IMR-90 (cell line): ENCODE results near the gene SEC22A. TPM values are rescaled to one million over a fixed set of nuclear protein-coding genes. Genes with fewer than 3 reads are reported as not detected.

Experiments
- ATAC-seq: fragments of 200-7000 bp; cut with Tn5 transposase; 2 replicates; pipeline ENCODE4 v1.9.1; 2020; ENCODE audit warnings: low read depth, mild to moderate bottlenecking, moderate library complexity
- BruUV-seq: library from RNA; stranded (reverse); fragments of 400-500 nt; replicated peaks from 2 replicates; lab custom pipeline; 2021; lab: Mats Ljungman, UMichigan
- CTCF ChIA-PET: fragments of 300-600 bp; formaldehyde crosslinking; extraction: SDS; loops from one replicate; lab custom pipeline; 2021; ENCODE audit warnings: antibody characterized with exemption; lab: Yijun Ruan, JAX
- POLR2A ChIA-PET: fragments of 300-600 bp; sonication (Branson Sonifier 250); formaldehyde crosslinking; loops from one replicate; lab custom pipeline; 2022; ENCODE audit warnings: antibody characterized with exemption; ENCODE audit not compliant: unreplicated experiment; lab: Charles Lee
- DNase-seq: peaks from one replicate; pipeline ENCODE4 v3.0.0; 2013
- H2AFZ ChIP-seq: replicated peaks from 2 replicates; pipeline ENCODE3; 2013; ENCODE audit warnings: low read length, mild to moderate bottlenecking; ENCODE audit not compliant: poor library complexity
- H2AK5ac ChIP-seq: 2 replicates; pipeline ENCODE4 v1.6.1; 2013; ENCODE audit warnings: low read depth, low read length, inconsistent platforms
- H2AK9ac ChIP-seq: replicated peaks from 2 replicates; pipeline ENCODE3; 2013; ENCODE audit warnings: mild to moderate bottlenecking, low read depth, low read length, moderate library complexity; ENCODE audit not compliant: poor library complexity
- H2BK120ac ChIP-seq: 2 replicates; pipeline ENCODE4 v1.6.1; 2013; ENCODE audit warnings: low read depth, low read length, inconsistent platforms
- H2BK15ac ChIP-seq: 3 replicates; pipeline ENCODE4 v1.6.1; 2013; ENCODE audit warnings: low read depth, low read length, inconsistent platforms
- H2BK20ac ChIP-seq: 2 replicates; pipeline ENCODE4 v1.6.1; 2013; ENCODE audit warnings: low read depth, mild to moderate bottlenecking, inconsistent platforms, low read length, moderate library complexity
- H2BK5ac ChIP-seq: 2 replicates; pipeline ENCODE4 v1.6.1; 2013; ENCODE audit warnings: mild to moderate bottlenecking, low read depth, low read length, inconsistent platforms; ENCODE audit not compliant: poor library complexity, severe bottlenecking
- H3K14ac ChIP-seq: replicated peaks from 2 replicates; pipeline ENCODE4 v1.6.1; 2013; ENCODE audit warnings: low read depth, low read length, inconsistent platforms
- H3K18ac ChIP-seq: 2 replicates; pipeline ENCODE4 v1.6.1; 2013; ENCODE audit warnings: low read depth, low read length, control low read depth
- H3K23ac ChIP-seq: 2 replicates; pipeline ENCODE4 v1.6.1; 2013; ENCODE audit warnings: low read depth, low read length, inconsistent platforms
- H3K27ac ChIP-seq: 2 replicates; pipeline ENCODE4 v1.5.1; 2013; ENCODE audit warnings: mild to moderate bottlenecking, control low read depth, low read length; ENCODE audit not compliant: insufficient read depth
- H3K27me3 ChIP-seq: 2 replicates; pipeline ENCODE4 v1.6.1; 2013; ENCODE audit warnings: low read length; ENCODE audit not compliant: control insufficient read depth, insufficient read depth
- H3K36me3 ChIP-seq: 2 replicates; pipeline ENCODE4 v1.6.1; 2013; ENCODE audit warnings: low read length, mixed read lengths; ENCODE audit not compliant: control insufficient read depth, insufficient read depth
- H3K4ac ChIP-seq: 2 replicates; pipeline ENCODE4 v1.6.1; 2013; ENCODE audit warnings: low read depth, low read length, inconsistent platforms
- H3K4me1 ChIP-seq: 2 replicates; pipeline ENCODE4 v1.6.1; 2013; ENCODE audit warnings: low read length, mixed read lengths; ENCODE audit not compliant: control insufficient read depth, insufficient read depth
- H3K4me2 ChIP-seq: 2 replicates; pipeline ENCODE4 v1.6.1; 2013; ENCODE audit warnings: low read depth, mild to moderate bottlenecking, control low read depth, low read length, moderate library complexity
- H3K4me3 ChIP-seq: 2 replicates; pipeline ENCODE4 v1.5.1; 2013; ENCODE audit warnings: low read depth, mild to moderate bottlenecking, control low read depth, low read length, moderate library complexity; ENCODE audit not compliant: insufficient read depth
- H3K56ac ChIP-seq: 2 replicates; pipeline ENCODE4 v1.6.1; 2013; ENCODE audit warnings: low read length, inconsistent platforms; ENCODE audit not compliant: insufficient read depth; ENCODE audit errors: extremely low read depth
- H3K79me1 ChIP-seq, 2 experiments: 2 replicates each; pipeline ENCODE4 v1.6.1; 2013; ENCODE audit warnings: low read length in 2 of 2, inconsistent platforms in 1 of 2, low read depth in 1 of 2
- H3K9ac ChIP-seq: 2 replicates; pipeline ENCODE4 v1.6.1; 2013; ENCODE audit warnings: low read depth, low read length, control low read depth
- H3K9me1 ChIP-seq: 2 replicates; pipeline ENCODE4 v1.6.1; 2013; ENCODE audit warnings: low read length, inconsistent platforms; ENCODE audit not compliant: insufficient read depth
- H3K9me3 ChIP-seq: 2 replicates; pipeline ENCODE4 v1.6.1; 2013; ENCODE audit warnings: low read length; ENCODE audit not compliant: control insufficient read depth, insufficient read depth
- H4K20me1 ChIP-seq: 2 replicates; pipeline ENCODE4 v1.6.1; 2013; ENCODE audit warnings: low read length, inconsistent platforms; ENCODE audit not compliant: insufficient read depth
- H4K5ac ChIP-seq: 2 replicates; pipeline ENCODE4 v1.6.1; 2013; ENCODE audit warnings: mild to moderate bottlenecking, low read depth, low read length, control low read depth
- H4K8ac ChIP-seq, 2 experiments: 2 replicates each; pipeline ENCODE4 v1.6.1; 2013; ENCODE audit warnings: low read depth in 2 of 2, low read length in 2 of 2, control low read depth in 1 of 2, inconsistent platforms in 1 of 2
- H4K91ac ChIP-seq: 2 replicates; pipeline ENCODE4 v1.6.1; 2013; ENCODE audit warnings: low read depth, low read length, inconsistent platforms; ENCODE audit not compliant: insufficient read depth
- CHD1 ChIP-seq: IDR thresholded peaks from 2 replicates; pipeline ENCODE4 v1.6.1; 2012; ENCODE audit warnings: low read depth, low read length, improper control_type of control experiment
- MAFK ChIP-seq: IDR thresholded peaks from 2 replicates; pipeline ENCODE4 v1.6.1; 2012; ENCODE audit warnings: low read depth, low read length, improper control_type of control experiment
- NFE2L2 ChIP-seq: fragments of 150-350 bp; IDR thresholded peaks from 2 replicates; pipeline ENCODE4 v1.6.1; 2016; ENCODE audit warnings: low read depth, mild to moderate bottlenecking, low read length
- POLR2A ChIP-seq: IDR thresholded peaks from 2 replicates; pipeline ENCODE4 v1.6.1; 2012; ENCODE audit warnings: mild to moderate bottlenecking, low read depth, low read length
- RAD21 ChIP-seq: IDR thresholded peaks from 2 replicates; pipeline ENCODE4 v1.6.1; 2012; ENCODE audit warnings: low read length, improper control_type of control experiment
- RCOR1 ChIP-seq: IDR thresholded peaks from 2 replicates; pipeline ENCODE4 v1.6.1; 2012; ENCODE audit warnings: mild to moderate bottlenecking, low read length, improper control_type of control experiment; ENCODE audit not compliant: insufficient replicate concordance
- RFX5 ChIP-seq: IDR thresholded peaks from 2 replicates; pipeline ENCODE4 v1.8.0; 2012; ENCODE audit warnings: low read depth, mild to moderate bottlenecking, low read length, moderate library complexity
- SMC3 ChIP-seq: fragments of 150-350 bp; IDR thresholded peaks from 2 replicates; pipeline ENCODE4 v1.6.1; 2016; ENCODE audit warnings: low read depth, mild to moderate bottlenecking, antibody characterized with exemption, low read length, moderate library complexity
- WGBS, 2 experiments: methylation state at CpG; one replicate each; pipeline versions ENCODE4 v1.1.5 to v1.1.7; 2013; ENCODE audit warnings: missing lambda C conversion rate in 2 of 2; ENCODE audit not compliant: insufficient read length in 1 of 2; ENCODE audit errors: extremely low coverage in 2 of 2; 5-methylcytosine and 5-hydroxymethylcytosine counted together
- dilution Hi-C: fragments of 300-500 bp; cut with HindIII; formaldehyde crosslinking; loops from one replicate; pipeline ENCODE4 v1.14.3; 2018; ENCODE audit warnings: low sequenced_read_pairs; ENCODE audit not compliant: unreplicated experiment
- in situ Hi-C: fragments of 300-500 bp; cut with MboI; formaldehyde crosslinking; loops from 3 replicates; pipeline ENCODE4 v1.14.3; 2019; ENCODE audit warnings: low sequenced_read_pairs, inconsistent platforms, mixed read lengths
- intact Hi-C: fragments of 100-400 bp; cut with micrococcal nuclease; formaldehyde crosslinking; loops from 2 replicates; pipeline ENCODE4 v1.10.0; 2022
- polyA plus RNA-seq, 3 experiments: library from polyadenylated mRNA; depleted of rRNA; stranded (reverse); fragments of >200 nt; gene quantifications; 2 replicates each; pipeline ENCODE4 v1.2.3, GENCODE V29; 2012; ENCODE audit warnings: low replicate concordance in 1 of 3
- total RNA-seq: library from RNA; depleted of rRNA; stranded (reverse); fragments of >200 nt; gene quantifications from 2 replicates; pipeline ENCODE4 v1.2.3, GENCODE V29; 2012

The SEC22A gene
- total and polyA plus RNA-seq, 2 of the 4 experiments (the other 2 are of a cell fraction), result 17.5 to 36.0 TPM

DNA sequence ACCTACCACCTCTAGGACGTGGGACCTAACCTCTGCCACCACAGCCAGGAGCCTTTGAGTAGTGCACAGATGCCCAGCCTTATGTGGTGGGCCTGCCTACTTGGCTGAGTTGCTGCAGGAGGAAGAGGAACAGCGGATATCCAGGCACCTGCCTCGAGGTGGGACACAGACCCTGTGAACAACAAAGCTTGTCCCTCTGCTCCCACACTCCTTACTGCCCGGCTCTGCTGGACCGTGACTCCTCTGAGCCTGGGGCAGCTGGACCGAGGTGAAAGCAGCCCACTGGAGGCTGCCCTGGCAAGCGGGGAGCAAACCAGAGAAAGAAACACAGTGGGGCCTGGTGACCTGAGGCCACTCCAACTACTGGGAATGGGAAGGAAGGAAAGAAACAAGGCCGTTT lies 97.8 kb downstream of the SEC22A start:
- no peak overlapping the region for H2AK5ac ChIP-seq
- ChIA-PET CTCF (interaction anchor here (1.1 kb wide), 1 partner anchor 12 kb away, joined by 3 read pairs; no protein-coding TSS in a partner anchor), POLR2A (no interaction called here)
- DNase-seq (no peak), ATAC-seq (no peak)
- no peak overlapping the region for H2BK20ac ChIP-seq
- no peak overlapping the region for H3K27ac ChIP-seq
- no peak overlapping the region for H2AFZ ChIP-seq
- no peak overlapping the region for H3K14ac ChIP-seq
- no peak overlapping the region for H2BK15ac ChIP-seq
- H3K36me3 ChIP-seq, result no peaks in the 10 kb centered on the region
- no peak overlapping the region for H3K4me3 ChIP-seq
- H4K5ac ChIP-seq, result no peak overlapping the region
- H3K23ac ChIP-seq, result no peak overlapping the region
- no peak overlapping the region for H3K4ac ChIP-seq
- no peak overlapping the region for H3K56ac ChIP-seq
- in situ Hi-C loops, result no loop called here
- H3K18ac ChIP-seq, result no peak overlapping the region
- H3K27me3 ChIP-seq, result peaks cover 45% of the 10 kb centered on the region
- no peaks in the 10 kb centered on the region for H3K9me1 ChIP-seq
- no peak overlapping the region for H3K4me2 ChIP-seq
- intact Hi-C loops, result no loop called here
- H3K9ac ChIP-seq, result no peak overlapping the region
- no peak overlapping the region for H2AK9ac ChIP-seq
- no peaks in the 10 kb centered on the region for H3K9me3 ChIP-seq
- H4K20me1 ChIP-seq, result no peaks in the 10 kb centered on the region
- no peaks in the 10 kb centered on the region for H3K79me1 ChIP-seq
- H4K91ac ChIP-seq, result no peak overlapping the region
- no peak overlapping the region for H4K8ac ChIP-seq
- dilution Hi-C loops, result no loop called here
- WGBS, 2 experiments, result 60% methylated on average over 1 of the region's 8 CpGs; no CpG with 5 or more reads in 1 of the 2 experiments
- no peak for TF ChIP-seq SMC3
- no peak for TF ChIP-seq RFX5
- no peak for TF ChIP-seq RAD21
- no peak for TF ChIP-seq NFE2L2
- no peak for TF ChIP-seq MAFK
- TF ChIP-seq POLR2A, result no peak
- TF ChIP-seq RCOR1, result no peak
- TF ChIP-seq CHD1, result no peak
- no TSS peak for BruUV-seq
- H2BK120ac ChIP-seq, result no peak overlapping the region
- no peaks in the 10 kb centered on the region for H3K4me1 ChIP-seq
- no peak overlapping the region for H2BK5ac ChIP-seq
